HG02571 (cell line): ENCODE results near the gene CYB5RL.

Experiments used
- ATAC-seq: cut with Tn5 transposase; IDR thresholded peaks from one replicate; pipeline ENCODE4 v1.9.1; 2021; ENCODE audit warnings: mild to moderate bottlenecking, moderate library complexity; ENCODE audit not compliant: unreplicated experiment

The CYB5RL gene

DNA sequence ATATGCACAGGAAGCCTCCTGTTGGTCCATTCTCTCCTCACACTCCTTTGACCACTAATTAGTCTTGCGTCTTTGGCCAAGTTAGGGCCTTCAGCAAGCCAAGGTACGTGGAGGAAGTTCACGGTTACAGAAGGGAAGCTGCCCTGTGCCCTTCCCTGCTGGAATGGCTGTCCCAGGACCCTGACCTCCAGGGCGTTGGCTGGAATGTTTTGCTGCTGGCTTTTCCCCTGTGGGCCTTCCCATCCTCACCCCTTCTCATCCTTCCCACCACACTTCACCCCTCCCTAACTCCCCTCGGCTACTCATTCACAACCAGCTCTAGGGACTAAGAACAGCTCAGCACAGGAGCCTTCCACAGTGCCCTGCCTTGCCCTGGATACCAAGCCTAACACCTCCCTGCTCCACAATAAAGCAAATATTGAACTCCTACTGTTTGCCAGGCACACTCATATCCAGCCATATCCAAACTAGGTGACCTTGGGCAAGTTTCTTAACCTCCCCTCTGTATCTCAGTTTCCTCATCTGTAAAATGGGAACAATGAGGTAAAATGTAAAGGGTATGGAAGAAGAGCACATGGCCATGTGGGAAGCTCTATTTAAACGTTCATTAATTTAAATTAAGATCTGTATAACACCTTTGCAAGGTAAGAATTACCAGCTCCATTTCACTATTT is 38.2 kb downstream of the CYB5RL start:
- no peak for ATAC-seq

DNA sequence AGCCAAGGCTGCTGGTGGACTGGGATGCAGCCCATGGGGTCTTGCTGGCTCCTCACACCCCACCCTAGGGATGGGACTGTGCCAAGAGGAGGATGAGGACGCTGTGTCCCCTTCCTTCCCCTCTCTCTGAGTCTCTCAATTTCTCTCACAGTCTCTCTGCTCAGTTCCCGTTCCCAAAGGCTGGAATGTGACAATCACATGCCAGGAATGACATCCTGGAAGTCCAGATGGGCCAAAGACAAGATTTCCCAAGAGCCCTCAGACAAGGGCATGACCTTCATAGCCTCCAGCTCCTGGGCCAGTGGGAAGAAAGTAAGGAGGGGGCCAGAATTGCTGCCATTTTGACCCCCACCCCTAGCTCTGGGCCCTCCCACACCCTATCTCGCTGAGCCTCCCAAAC is 39.5 kb downstream of the CYB5RL start:
- ATAC-seq: no peak

- no peak for ATAC-seq
Measured at GRCh38 chr1:54159733-54160316, 40.0 kb downstream of the CYB5RL start.

- ATAC-seq: no peak
Measured at GRCh38 chr1:54158071-54158470, 41.8 kb downstream of the CYB5RL start.

DNA sequence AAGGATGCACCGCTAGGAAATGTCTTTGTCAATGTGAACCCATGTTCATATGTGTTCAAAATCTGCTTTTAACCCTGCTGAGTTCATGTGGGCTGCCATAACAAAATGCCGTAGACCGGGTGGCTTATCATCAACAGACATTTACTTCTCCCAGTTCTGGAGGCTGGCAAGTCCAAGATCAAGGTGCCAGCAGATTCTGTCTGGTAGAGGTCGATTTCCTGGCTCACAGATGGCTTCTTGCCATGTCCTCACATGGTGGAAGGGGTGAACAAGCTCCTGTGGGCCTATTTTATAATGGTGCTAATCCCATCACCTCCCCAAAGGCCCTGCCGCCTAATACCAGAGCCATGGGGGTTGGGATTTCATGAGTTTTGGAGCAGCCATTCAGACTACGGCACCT is 42.4 kb downstream of the CYB5RL start:
- ATAC-seq: no peak

DNA sequence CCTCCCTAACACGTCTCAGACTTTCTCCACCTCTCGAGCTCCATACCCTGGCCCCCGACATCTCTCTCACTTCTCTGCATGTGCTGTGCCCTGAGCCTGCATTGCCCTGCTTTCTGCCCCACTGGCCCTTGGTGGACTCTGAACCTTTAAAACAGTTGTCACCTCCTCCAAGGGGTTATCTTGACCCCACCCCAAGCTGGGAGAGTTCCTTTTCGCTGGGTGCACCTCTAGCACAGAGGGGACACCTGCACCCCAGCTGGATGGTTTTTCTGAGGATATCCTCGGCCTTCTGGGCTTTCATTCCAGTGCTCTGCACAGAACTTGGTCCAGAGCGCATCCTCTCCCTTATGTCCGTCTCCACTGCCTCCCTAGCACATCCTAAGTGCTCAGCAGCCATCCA is 42.8 kb downstream of the CYB5RL start:
- ATAC-seq: no peak

DNA sequence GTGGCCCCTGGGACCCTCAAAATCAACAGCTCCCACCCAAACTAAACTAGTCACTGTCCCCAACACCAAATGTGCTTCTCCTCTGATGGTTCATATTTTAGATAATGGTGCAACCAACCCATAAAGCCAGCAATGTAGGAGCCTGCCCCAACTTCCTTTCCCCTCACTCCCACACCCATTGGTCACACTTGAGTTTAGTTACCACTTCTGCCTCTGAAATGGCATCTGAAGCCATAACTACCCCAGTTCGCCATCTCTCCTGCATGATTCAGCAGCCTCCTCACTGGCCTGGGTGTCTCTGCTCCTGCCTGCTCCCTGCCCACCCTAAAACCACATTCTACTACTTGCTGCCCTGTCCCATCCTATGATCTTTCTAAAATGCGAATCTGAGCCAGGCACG is 43.6 kb downstream of the CYB5RL start:
- no peak for ATAC-seq

GRCh38 chr1:54153535-54154439 is 46.0 kb downstream of the CYB5RL start:
- ATAC-seq: no peak

GRCh38 chr1:54152696-54153095 is 47.1 kb downstream of the CYB5RL start, which contains the start of gene CDCP2:
Gene CDCP2 (minus strand): TSS chr1:54153000. CDS start chr1:54152922, 78 bp downstream.
- ATAC-seq: no peak

DNA sequence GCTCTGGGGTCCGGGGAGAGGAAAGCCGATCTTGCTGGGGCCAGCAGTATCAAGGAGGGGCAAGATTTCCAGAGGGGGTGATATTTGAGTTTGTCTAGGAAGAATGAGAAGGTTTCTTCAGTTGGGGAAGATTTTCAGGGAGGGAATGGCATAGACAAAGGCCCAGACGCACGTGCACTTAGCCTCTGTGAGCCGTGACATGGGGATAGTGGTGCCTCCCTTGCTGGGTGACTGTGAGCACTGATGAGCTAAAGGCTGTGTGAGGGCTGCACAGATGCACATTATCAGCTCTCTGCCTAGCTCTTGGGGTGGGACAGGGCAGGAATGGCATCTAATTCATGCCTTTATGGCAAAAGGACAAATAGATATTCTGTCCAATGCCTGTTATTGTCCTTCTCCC is 48.8 kb downstream of the CYB5RL start:
- no peak for ATAC-seq
